HG03280 (cell line): Measurements from ENCODE around the gene TBR1.

Source experiments
- ATAC-seq: cut with Tn5 transposase; IDR thresholded peaks from one replicate; pipeline ENCODE4 v1.9.1; 2021; ENCODE audit warnings: mild to moderate bottlenecking, moderate library complexity; ENCODE audit not compliant: unreplicated experiment

The TBR1 gene

DNA sequence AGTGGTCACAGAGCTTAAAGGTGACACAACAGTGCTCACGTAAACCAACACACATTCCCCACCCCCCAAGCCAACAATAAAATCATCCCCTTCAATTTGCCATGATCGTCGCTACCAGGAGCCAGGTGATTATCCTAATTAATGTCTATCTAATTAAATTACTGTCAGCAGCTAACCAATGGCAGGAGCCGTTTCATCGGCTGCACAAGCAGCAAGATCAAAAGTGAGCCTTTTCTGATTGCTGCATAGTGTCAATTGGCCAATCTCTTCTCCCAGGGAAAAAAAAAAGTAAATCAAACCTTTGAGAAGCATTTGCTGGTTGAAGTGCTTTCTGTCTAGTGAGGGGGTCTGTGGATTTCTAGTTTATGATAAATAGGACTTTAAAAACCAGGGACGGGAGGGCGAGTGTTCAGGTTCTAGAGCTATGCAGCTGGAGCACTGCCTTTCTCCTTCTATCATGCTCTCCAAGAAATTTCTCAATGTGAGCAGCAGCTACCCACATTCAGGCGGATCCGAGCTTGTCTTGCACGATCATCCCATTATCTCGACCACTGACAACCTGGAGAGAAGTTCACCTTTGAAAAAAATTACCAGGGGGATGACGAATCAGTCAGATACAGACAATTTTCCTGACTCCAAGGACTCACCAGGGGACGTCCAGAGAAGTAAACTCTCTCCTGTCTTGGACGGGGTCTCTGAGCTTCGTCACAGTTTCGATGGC, at the start of gene TBR1:
Gene TBR1 (plus strand): TSS at position 311 of the 721 bp plus-strand sequence. CDS start 114 bp downstream, at position 425.
- ATAC-seq = no peak

- ATAC-seq = no peak
Observed at GRCh38 chr2:161367675-161368074, 48.4 kb upstream of the TBR1 start.

- no peak for ATAC-seq
Observed at GRCh38 chr2:161369311-161369710, 46.8 kb upstream of the TBR1 start.

- no peak for ATAC-seq
Observed at GRCh38 chr2:161370981-161371380, 45.1 kb upstream of the TBR1 start.

- ATAC-seq = no peak
Observed at GRCh38 chr2:161371869-161372268, 44.2 kb upstream of the TBR1 start.

- no peak for ATAC-seq
Observed at GRCh38 chr2:161373942-161374341, 42.2 kb upstream of the TBR1 start.

GRCh38 chr2:161374446-161374845, 41.7 kb upstream of the TBR1 start:
- no peak for ATAC-seq

- no peak for ATAC-seq
Observed at GRCh38 chr2:161379740-161380139, 36.4 kb upstream of the TBR1 start.

GRCh38 chr2:161381546-161381945, 34.6 kb upstream of the TBR1 start:
- ATAC-seq = no peak

- ATAC-seq = no peak
Observed at GRCh38 chr2:161382747-161383146, 33.4 kb upstream of the TBR1 start.

GRCh38 chr2:161384864-161385263, 31.2 kb upstream of the TBR1 start:
- peak; percentile 78 for ATAC-seq

GRCh38 chr2:161386228-161386824, 29.8 kb upstream of the TBR1 start:
- peak; percentile 43 for ATAC-seq

GRCh38 chr2:161388146-161388779, 27.8 kb upstream of the TBR1 start:
- no peak for ATAC-seq

GRCh38 chr2:161391737-161392506, 24.2 kb upstream of the TBR1 start:
- ATAC-seq = no peak

- no peak for ATAC-seq
Observed at GRCh38 chr2:161400076-161400475, 16.0 kb upstream of the TBR1 start.

- ATAC-seq = no peak
Observed at GRCh38 chr2:161402297-161402696, 13.8 kb upstream of the TBR1 start.

GRCh38 chr2:161406316-161406715, 9.8 kb upstream of the TBR1 start:
- ATAC-seq = no peak

- ATAC-seq = no peak
Observed at GRCh38 chr2:161407597-161407996, 8.5 kb upstream of the TBR1 start.

- no peak for ATAC-seq
Observed at GRCh38 chr2:161409308-161409907, 6.7 kb upstream of the TBR1 start.

- no peak for ATAC-seq
Observed at GRCh38 chr2:161412346-161412745, 3.8 kb upstream of the TBR1 start.
